ENCODE measurements around the gene APOBEC2.

Gene APOBEC2

DNA sequence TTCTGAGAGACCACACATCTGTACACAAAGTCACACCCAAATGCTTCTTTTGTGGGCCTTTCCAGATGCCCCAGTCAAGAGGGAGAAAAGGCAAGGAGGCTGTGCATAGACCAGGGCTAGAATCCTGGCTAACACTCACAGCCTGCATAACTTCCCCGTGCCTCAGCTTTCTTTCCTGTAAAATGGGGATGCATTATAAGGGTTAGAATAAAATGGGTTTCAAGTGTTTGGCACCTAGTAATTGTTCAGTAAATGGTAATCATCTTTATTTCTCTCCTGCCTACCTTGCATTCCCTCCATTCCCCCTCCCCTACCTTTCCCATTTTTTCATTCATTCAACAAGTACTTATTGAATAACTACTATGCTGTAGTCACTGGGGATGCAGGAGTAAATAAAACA, 43.3 kb upstream of the APOBEC2 start:
- DNase-seq (no peak), ATAC-seq (ENCODE audit: insufficient read depth, low read depth) (no peak)
- TF ChIP-seq, protein P1, sequence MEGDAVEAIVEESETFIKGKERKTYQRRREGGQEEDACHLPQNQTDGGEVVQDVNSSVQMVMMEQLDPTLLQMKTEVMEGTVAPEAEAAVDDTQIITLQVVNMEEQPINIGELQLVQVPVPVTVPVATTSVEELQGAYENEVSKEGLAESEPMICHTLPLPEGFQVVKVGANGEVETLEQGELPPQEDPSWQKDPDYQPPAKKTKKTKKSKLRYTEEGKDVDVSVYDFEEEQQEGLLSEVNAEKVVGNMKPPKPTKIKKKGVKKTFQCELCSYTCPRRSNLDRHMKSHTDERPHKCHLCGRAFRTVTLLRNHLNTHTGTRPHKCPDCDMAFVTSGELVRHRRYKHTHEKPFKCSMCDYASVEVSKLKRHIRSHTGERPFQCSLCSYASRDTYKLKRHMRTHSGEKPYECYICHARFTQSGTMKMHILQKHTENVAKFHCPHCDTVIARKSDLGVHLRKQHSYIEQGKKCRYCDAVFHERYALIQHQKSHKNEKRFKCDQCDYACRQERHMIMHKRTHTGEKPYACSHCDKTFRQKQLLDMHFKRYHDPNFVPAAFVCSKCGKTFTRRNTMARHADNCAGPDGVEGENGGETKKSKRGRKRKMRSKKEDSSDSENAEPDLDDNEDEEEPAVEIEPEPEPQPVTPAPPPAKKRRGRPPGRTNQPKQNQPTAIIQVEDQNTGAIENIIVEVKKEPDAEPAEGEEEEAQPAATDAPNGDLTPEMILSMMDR (IDR thresholded peaks at IDR 0.05; ENCODE audit: borderline replicate concordance, extremely low read depth, low read length, poor library complexity, severe bottlenecking) = no peak
- TF ChIP-seq EZH2 (IDR thresholded peaks at IDR 0.05; ENCODE audit: borderline replicate concordance, low read depth, low read length, severe bottlenecking) = no peak
- Histone ChIP-seq H3K27ac (ENCODE audit: low read length) (no peak overlapping the region), H3K9me3 (ENCODE audit: insufficient read depth, low read length, severe bottlenecking) (no peaks in the 10 kb centered on the region), H3K79me2 (ENCODE audit: insufficient read depth, low read length) (no peaks in the 10 kb centered on the region), H2AFZ (ENCODE audit: low read depth, low read length) (no peak overlapping the region), H4K20me1 (ENCODE audit: insufficient read depth, low read length) (no peaks in the 10 kb centered on the region), H3K4me2 (ENCODE audit: insufficient read depth, low read length) (no peak overlapping the region), H3K9ac (ENCODE audit: low read depth, low read length) (no peak overlapping the region), H3K4me3 (ENCODE audit: low read depth in 1 of 2, low read length in 2 of 2) (no peak overlapping the region), H3K36me3 (ENCODE audit: insufficient read depth, low read length) (no peaks in the 10 kb centered on the region), H3K27me3 (ENCODE audit: insufficient read depth, low read length, poor library complexity) (peaks cover 2% of the 10 kb centered on the region), H3K4me1 (ENCODE audit: insufficient read depth, low read length) (peaks cover 8% of the 10 kb centered on the region)

DNA sequence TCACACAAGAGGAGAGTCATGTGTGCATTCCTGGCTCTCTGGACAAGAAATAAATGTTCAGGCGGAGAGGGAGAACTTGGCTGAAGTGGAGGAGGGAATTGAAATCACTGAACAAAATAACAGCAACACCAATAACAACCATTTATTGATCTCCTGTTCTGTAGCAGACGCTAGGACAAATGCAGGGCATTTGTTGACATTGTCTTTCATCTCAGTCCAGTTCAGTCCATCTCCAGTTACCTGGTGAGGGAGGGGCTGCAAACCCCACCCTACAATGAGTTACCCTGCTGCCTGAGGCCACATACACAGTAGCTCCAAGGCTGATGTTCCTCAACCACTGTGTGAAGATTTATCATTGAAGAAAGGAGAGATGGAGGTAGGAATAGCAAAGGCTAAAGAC, 41.3 kb upstream of the APOBEC2 start:
- DNase-seq = no peak
- Histone ChIP-seq H3K79me2 (ENCODE audit: insufficient read depth, low read length) (no peaks in the 10 kb centered on the region), H3K9ac (ENCODE audit: low read depth, low read length) (no peak overlapping the region), H4K20me1 (ENCODE audit: insufficient read depth, low read length) (no peaks in the 10 kb centered on the region; the same call in 1 of the 2 replicates), H3K36me3 (ENCODE audit: insufficient read depth, low read length) (no peaks in the 10 kb centered on the region), H3K4me2 (ENCODE audit: insufficient read depth, low read length) (no peak overlapping the region), H3K27ac (ENCODE audit: low read length) (no peak overlapping the region), H3K9me3 (ENCODE audit: insufficient read depth, low read length, severe bottlenecking) (no peaks in the 10 kb centered on the region), H3K27me3 (ENCODE audit: insufficient read depth, low read length, poor library complexity) (no peaks in the 10 kb centered on the region), H2AFZ (ENCODE audit: low read depth, low read length) (no peak overlapping the region), H3K4me3 (ENCODE audit: low read depth in 1 of 2, low read length in 2 of 2) (no peak overlapping the region), H3K4me1 (ENCODE audit: insufficient read depth, low read length) (no peaks in the 10 kb centered on the region)
- ATAC-seq (ENCODE audit: insufficient read depth, low read depth) = no peak
- TF ChIP-seq EZH2 (IDR thresholded peaks at IDR 0.05; ENCODE audit: borderline replicate concordance, low read depth, low read length, severe bottlenecking) = no peak
- TF ChIP-seq, protein P1 (IDR thresholded peaks at IDR 0.05; ENCODE audit: borderline replicate concordance, extremely low read depth, low read length, poor library complexity, severe bottlenecking) = no peak

DNA sequence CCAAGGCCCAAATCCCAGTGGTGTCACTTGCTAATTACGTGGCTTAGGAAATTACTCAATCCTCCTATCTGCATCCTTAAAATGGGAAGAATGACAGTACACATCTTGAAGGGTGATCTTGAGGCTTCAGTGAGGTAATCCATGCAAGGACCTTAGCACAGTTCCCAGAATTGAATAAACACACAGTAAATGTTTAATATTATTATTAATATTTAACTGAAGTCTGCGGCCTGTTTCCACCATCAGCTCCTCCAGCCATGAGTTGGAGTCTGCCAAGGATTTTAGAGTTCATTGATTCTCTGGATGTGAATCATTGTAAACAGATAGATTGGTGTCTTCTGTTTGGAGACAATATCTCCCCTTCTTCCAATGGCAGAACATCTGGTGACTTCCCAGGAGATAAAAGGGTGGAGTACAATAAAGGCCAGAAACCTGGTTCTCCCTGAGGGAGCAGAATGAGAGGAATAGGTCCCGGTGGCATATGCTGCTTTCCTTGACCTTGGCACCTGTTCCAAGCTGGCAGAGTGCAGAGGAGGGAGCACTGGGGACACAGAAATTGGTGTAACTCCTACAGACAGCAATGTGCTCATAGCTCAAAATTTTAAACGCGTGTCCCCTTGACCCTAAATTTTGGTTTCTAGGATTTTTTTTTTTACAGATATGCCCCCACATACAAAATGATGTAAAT, 39.4 kb upstream of the APOBEC2 start:
- Histone ChIP-seq H2AFZ (ENCODE audit: low read depth, low read length) (no peak overlapping the region), H3K9ac (ENCODE audit: low read depth, low read length) (no peak overlapping the region), H3K9me3 (ENCODE audit: insufficient read depth, low read length, severe bottlenecking) (no peaks in the 10 kb centered on the region), H3K36me3 (ENCODE audit: insufficient read depth, low read length) (no peaks in the 10 kb centered on the region), H3K27ac (ENCODE audit: low read length) (no peak overlapping the region), H3K4me3 (ENCODE audit: low read depth in 1 of 2, low read length in 2 of 2) (no peak overlapping the region), H3K79me2 (ENCODE audit: insufficient read depth, low read length) (no peaks in the 10 kb centered on the region), H4K20me1 (ENCODE audit: insufficient read depth, low read length) (no peaks in the 10 kb centered on the region; the same call in 1 of the 2 replicates), H3K27me3 (ENCODE audit: insufficient read depth, low read length, poor library complexity) (no peaks in the 10 kb centered on the region), H3K4me1 (ENCODE audit: insufficient read depth, low read length) (no peaks in the 10 kb centered on the region), H3K4me2 (ENCODE audit: insufficient read depth, low read length) (no peak overlapping the region)
- DNase-seq = no peak
- TF ChIP-seq, protein P1 (IDR thresholded peaks at IDR 0.05; ENCODE audit: borderline replicate concordance, extremely low read depth, low read length, poor library complexity, severe bottlenecking) = no peak
- no peak for TF ChIP-seq EZH2 (IDR thresholded peaks at IDR 0.05; ENCODE audit: borderline replicate concordance, low read depth, low read length, severe bottlenecking)
- ATAC-seq (ENCODE audit: insufficient read depth, low read depth) = no peak
